A172 (cell line): ENCODE results near the gene PCYT1A. TPM values are rescaled to one million over a fixed set of nuclear protein-coding genes. Genes with fewer than 3 reads are reported as not detected.
A peak's percentile ranks its signal among the peaks of the same experiment; 100 is the strongest.
"Not testable (repeated sequence)": the region's sequence is repeated elsewhere in the genome, so short reads cannot be mapped to it uniquely, and the experiment has no call there.

Source experiments
- DNase-seq: peaks from one replicate; pipeline ENCODE4 v3.0.0-alpha.2; 2015; ENCODE audit warnings: low spot score
- total RNA-seq: library from RNA; depleted of rRNA; stranded (reverse); fragments of >200 nt; shearing (Covaris generic); gene quantifications from 2 replicates; pipeline ENCODE4 v1.2.3, GENCODE V29; 2014; rRNA removed

The PCYT1A gene
- 111 and 153 TPM in 2 replicates for total RNA-seq

DNA sequence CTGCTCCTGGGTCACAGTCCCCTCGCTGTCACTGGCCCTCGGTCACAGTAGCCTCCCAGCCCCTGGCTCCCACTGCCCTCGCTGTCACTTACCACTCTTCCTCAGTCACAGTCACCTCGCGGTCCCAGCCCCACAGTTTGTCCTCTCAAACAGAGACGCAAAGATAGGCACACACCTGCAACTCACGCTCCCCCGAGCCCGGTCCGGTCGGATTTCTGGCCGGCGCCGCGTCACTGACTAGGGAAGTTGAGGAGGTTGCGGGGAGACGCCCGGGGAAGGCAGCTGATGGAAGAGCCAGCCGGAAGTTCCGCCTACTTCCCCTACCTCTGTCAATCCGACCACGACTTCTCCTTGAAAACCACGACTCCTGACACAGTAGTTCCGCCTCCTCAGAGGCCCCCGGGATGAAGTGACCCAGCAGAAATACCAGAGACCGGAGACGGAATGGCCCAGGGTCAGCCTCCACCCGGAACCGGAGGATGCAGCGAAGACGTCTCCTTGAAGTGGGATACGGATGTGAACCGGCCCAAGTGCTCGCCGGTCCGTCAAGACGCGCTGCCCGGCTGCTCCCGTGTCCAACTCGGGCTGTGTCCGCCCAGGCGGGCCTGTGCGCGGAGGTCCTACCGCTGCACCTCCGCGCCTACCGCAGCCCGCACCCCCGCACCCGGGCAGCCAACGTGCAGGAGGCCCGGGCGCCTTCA lies at the start of gene PCYT1A:
PCYT1A (minus strand) TSS at position 287 of the 701 bp plus-strand sequence. CDS start 17,195 bp downstream, outside the sequence.
- DNase-seq, result peak; percentile 98

DNA sequence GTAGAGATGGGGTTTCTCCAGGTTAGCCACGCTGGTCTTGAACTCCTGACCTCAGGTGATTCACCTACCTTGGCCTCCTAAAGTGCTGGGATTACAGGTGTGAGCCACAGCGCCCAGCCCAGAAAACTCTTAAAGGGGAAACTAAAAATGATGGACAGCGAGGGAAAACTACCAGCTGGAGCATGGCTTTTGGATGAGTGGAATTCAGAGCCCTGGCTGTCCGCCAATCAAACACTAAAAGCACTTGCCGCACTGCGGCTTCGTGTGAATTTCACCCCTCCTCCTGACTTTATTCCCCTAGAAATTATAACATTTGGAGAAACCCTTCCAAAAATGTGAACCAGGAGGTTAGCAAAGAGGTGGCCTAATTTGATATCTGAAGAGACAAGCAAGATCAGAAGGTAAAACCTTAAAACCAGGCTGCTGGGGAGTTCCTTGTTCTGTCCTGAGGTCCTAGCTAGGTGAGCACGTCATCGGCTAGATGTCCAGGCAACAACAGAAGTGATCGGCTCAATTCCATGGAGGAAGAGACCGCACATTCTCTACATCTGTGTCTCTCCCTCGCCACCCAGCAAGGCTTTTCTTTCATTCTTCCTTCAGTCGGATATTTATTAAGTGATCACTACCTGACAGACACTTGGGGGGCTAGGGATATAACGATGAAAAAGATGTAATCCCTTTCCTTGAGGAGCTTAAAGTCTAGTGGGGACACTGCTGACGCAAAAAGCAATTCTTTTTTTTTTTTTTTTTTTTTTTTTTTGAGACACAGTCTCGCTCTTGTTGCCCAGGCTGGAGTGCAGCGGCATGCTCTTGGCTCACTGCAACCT lies 49.0 kb upstream of the PCYT1A start:
- peak; percentile 69 for DNase-seq

DNA sequence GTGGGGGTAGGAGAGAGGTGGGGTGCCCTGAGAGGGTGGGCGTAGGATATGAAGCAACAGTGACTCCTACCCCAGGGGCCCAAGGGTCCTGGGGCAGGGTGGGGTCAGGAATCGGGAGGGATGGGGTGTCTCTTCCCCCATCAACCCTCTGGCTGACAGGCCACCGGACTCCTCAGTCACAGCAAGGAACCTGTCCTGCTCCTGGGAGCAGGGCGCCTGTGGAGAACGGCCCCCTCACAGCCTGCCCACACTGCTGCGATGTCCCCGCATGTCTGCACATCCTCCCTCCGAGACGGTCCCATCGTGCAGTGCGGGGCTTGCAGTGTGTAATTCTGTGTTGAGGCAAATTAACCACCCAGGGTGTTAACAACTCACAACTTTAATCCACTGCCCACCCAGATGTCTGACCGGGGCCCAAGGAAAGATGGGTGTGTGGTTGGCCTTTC lies 48.0 kb upstream of the PCYT1A start:
- no peak for DNase-seq

DNA sequence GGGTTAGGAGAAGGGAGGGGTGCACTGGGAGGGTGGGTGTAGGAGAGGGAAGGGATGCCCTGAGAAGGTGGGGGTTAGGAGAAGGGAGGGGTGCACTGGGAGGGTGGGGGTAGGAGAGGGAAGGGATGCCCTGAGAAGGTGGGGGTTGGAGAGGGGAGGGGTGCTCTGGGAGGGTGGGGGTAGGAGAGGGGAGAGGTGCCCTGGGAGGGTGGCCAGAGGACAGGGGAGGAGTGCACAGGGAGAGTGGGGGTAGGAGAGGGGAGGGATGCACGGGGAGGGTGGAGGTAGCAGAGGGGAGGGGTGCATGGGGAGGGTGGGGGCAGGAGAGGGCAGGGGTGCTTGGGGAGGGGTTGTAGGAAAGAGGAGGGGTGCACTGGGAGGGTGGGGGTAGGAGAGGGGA lies 47.5 kb upstream of the PCYT1A start:
- no peak for DNase-seq

DNA sequence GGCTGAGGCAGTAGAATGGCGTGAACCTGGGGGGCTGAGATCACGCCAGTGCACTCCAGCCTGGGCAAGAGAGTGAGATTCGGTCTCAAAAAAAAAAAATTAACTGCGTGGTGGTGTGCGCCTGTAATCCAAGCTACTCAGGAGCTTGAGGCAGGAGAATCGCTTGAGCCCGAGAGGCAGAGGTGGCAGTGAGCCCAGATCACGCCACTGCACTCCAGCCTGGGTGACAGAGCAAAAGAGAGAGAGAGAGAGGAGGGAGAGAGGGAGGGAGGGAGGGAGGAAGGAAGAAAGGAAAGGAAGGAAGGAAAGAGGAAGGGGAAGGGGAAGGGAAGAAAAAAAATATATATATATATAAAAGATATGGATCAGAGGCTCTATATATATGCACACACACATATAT lies 44.6 kb upstream of the PCYT1A start:
- DNase-seq, result no peak

DNA sequence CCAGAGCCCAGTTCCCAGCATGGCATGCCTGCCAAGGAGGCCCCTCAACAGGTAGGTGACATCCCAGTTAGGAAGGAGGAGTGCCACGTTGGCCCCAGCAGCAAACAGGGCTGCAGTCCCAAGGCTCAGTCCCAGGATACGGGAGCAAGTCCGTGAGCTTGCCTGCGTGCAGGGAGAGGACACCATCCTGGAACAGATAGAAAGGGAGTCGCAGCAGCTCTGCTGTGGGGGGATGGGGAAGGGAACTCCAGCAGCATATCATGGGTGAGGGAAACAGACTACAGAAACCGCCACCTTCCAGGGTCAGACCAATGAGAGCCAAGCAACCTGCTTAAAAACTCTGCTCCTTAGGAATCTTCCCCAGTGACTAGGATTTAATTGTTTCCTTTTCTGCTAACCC lies 39.9 kb upstream of the PCYT1A start:
- no peak for DNase-seq

DNA sequence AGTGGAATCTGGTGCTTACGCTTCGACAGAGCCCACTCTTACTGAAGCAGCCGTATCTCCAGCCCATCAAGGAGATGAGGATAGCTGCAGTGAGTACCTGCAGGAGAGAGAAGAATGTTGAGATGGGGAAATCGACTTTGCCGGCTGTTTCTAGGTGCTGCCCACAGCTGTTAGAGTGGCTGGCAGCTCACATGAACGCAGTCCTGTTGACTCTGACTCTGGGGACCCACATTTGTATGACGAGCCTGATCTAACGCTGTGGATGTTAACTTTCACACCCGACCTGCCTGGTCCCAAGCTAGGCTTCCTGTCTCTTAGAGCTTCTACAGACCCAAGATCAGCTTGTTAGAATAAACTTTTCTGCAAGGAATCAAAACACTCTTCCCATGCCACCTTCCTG lies 39.4 kb upstream of the PCYT1A start:
- no peak for DNase-seq

DNA sequence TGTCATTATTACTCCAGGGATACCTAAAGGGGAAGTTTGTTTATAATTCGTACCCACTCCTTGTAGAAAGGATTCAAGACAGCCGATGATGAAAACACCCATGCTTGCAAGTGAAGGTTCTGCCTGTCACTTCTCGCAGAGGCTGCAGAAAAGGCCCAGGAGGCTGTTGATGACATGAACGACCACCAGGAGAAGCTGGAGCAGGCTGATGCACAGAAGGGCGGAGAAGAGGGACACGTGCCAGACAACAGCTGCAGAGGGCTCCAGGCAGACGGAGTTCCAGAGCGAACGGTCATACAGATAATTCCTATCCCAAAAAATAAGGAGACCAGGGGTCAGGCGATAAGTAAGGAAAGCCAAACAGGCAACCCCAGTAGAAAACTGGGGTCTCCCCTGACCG lies 36.2 kb upstream of the PCYT1A start:
- peak; percentile 34 for DNase-seq

DNA sequence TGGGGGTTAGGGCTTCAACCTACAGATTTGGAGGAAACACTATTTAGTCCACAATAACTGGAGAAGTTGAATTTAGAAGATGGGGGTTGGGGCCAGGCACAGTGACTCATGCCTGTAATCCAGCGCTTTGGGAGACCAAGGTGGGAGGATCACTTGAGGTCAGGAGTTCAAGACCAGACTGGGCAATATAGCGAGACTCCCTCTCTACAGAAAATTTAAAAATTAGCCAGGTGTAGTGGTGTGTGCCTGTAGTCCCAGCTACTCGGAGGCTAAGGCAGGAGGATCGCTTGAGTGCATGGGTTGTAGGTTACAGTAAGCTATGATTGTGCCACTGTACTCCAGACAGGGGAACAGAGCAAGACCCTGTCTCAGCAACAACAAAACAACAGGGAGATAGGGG lies 35.5 kb upstream of the PCYT1A start:
- no peak for DNase-seq

DNA sequence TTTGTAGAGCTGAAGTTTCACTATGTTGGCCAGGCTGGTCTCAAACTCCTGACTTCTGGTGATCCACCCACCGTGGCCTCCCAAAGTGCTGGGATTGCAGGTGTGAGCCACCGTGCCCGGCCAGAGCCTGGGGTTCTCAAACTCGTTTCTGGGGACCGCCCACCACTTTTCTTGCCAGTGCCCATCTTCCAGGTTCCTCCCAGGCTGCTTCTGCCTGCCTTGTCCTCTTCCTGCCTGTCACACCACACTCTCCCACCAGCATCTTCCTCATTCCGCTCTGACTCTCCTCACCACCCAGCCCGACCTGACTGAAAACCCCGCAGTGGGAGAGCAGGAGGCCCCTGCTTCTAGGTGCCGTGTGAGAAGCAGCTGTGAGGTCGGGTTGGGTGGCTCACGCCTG lies 33.6 kb upstream of the PCYT1A start:
- no peak for DNase-seq

DNA sequence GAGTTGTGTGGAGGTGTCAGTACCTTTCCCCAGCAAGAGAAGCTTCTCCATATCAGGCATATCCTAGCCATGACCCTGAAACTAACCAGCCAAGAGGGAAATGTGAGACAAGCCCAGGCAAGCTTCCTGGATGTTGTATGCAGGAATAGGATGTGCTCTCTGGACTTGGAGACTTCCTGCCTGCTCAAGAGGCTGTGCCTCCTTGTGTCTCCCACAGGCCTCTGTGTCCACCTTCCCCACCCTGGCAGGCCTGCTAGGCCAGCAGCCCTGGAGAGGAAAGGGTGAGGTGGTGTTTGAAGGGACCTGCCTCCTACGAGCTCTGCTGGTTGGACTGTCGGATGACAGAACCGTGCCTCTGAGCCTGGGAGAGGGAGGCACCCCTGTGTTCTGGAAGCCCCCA lies 32.6 kb upstream of the PCYT1A start:
- DNase-seq, result no peak

DNA sequence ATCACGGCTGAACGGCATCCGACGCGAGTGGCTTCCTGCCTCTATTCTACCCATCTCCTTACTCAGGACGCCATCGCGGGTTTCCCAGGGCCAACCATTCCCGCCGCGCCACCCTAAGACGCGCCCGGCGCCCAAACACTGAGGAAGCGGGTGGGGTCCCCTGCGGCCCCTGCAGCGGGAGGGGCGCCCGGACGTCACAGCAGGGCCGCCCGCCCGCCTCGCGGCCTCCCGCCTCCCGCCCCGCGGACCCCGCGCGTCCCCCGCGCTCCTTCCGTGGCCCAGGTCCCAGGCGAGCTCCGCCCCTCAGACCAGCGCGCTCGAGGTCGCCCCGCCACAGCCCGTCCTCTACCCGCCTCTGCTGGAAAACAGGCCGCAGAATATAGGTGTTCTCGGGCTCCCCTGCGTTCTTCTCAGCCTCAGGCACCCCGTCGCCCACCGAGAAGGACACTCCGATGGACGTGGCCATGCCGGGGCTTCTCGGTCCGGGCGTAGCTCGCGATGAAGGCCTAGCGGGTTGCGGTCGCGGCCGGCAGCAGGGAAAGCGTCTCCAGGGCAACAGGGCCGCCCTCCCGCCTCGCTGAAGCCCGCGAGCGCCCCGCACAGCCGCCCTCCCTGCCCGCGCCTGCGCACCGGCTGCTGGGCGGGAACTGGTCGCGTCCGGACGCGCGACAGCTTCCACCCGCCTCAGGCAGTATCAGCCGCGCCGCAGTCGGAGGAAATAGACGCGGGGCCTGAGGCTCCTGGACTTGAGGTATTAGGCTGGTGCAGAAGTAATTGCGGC lies 30.4 kb upstream of the PCYT1A start, which contains the start of gene DYNLT2B:
DYNLT2B (minus strand) TSS at position 554 of the 781 bp plus-strand sequence; CDS start at position 466, 88 bp downstream.
- peak; percentile 84 for DNase-seq

DNA sequence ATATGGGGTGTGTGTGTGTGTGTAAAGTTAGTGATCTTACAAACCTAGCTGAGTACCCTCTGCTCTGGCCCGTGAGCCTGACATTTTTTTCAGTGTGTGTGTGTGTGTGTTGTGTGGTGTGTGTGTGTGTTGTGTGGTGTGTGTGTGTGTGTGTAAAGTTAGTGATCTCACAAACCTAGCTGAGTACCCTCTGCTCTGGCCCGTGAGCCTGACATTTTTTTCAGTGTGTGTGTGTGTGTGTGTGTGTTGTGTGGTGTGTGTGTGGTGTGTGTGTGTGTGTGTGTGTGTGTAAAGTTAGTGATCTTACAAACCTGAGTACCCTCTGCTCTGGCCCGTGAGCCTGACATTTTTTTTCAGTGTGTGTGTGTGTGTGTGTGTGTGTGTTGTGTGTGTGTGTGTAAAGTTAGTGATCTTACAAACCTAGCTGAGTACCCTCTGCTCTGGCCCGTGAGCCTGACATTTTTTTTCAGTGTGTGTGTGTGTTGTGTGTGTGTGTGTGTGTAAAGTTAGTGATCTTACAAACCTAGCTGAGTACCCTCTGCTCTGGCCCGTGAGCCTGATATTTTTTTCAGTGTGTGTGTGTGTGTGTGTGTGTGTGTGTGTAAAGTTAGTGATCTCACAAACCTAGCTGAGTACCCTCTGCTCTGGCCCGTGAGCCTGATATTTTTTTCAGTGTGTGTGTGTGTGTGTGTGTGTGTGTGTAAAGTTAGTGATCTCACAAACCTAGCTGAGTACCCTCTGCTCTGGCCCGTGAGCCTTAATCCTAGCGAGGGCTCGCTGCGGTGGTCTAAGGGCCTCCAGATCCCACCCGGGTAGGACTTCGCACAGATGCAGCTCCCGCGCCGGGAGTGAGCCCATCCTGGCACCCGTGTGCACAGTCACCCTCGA lies 29.5 kb upstream of the PCYT1A start:
- not testable (repeated sequence) for DNase-seq

DNA sequence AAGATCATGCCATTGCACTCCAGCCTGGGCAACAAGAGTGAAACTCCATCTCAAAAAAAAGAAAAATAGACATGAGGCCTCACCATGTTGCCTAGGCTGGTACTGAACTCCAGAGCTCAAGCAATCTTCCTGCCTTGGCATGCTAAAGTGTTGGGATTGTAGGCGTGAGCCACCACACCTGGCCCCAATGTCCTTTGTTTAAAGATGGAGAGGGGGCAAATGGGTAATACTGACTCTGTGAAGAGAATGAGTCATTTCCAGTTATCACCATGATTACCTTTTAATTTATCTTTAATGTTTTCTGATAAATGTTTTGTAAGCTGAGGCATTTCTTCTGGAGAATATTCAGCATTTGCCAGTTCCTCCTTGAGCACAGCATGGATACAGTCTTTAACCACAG lies 28.3 kb upstream of the PCYT1A start:
- DNase-seq, result no peak

DNA sequence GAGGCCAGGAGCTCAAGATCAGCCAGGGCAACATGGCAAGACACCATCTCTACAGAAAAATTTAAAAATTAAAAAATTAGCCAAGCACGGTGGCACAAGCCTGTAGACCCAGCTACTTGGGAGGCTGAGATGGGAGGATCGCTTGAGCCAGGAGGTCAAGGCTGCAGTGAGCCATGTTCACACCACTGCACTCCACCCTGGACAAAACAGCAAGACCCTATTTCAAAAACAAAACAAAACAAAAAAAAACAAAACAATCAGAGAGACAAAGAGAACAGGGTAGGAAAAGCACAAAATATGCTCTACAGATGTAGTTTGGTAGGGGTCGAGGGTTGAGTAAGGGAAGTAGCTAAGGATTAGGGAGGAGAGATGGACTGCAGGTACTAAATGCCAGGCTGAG lies 27.1 kb upstream of the PCYT1A start:
- no peak for DNase-seq

DNA sequence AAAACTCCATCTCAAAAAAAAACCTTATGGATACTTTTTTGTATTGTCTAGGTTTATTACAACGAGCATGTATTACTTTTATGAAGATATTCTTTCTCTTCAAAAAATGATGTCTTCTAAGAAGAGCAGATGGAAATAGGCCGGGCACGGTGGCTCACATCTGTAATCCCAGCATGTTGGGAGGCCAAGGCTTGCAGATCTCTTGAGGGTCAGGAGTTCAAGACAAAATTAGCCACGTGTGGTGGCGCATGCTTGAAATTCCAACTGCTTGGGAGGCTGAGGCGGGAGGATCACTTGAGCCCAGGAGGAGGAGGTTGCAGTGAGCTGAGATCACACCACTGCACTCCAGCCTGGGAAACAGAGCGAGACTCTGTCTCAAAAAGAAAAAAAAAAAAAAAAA lies 26.6 kb upstream of the PCYT1A start:
- DNase-seq, result not testable (repeated sequence)

DNA sequence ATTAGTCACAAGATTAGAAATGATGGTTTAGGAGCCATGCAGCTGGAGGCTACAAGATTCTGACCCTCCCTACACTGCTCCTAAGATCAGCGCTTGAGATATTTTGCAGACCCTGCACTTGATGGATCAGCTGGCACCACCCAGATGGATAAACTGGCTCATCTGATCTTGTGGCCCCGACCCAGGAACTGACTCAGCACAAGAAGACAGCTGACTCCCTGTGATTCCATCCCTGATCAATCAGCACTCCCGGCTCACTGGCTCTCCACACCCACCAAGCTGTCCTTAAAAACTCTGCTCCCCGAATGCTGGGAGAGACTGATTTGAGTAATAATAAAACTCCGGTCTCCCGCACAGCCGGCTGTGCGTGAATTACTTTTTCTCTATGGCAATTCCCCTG lies 15.4 kb upstream of the PCYT1A start:
- DNase-seq, result not testable (repeated sequence)

DNA sequence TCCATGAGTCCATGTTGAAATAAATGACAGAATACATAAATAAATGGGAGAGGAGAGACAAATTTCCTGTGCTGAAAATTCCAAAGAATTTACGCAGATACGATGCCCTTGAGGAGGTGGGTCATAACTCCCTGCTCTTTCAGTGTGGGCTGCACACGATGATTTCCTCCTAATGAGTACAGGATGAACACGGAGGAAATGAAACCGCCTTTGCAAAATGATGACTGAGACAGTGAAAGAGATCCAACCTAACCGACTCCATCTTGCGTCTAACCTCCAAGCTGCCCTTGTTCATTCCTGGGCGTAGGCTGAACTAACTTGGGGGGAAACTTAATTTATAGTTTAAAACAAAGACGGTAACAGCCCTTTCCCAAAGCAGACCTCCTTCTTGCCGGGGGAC lies 15.0 kb upstream of the PCYT1A start:
- not testable (repeated sequence) for DNase-seq

DNA sequence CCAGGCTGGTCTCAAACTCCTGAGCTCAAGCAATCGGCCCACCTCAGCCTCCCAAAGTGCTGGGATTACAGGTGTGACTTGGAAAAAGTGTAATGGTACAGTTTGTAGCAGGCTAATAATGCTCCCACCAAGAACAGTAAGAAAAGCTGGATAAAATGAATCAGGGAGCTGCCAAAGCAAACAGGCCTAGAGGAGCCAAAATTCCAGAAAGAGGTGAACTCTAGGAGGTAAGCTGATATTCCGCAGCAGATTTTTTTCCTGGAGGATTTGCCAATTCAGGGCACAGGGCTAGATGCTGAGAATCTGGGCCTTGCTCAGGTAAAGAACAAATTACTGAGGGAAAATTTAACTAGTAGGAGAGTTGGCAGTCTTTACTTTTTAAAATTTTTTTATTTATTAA lies 11.0 kb upstream of the PCYT1A start:
- DNase-seq, result no peak

DNA sequence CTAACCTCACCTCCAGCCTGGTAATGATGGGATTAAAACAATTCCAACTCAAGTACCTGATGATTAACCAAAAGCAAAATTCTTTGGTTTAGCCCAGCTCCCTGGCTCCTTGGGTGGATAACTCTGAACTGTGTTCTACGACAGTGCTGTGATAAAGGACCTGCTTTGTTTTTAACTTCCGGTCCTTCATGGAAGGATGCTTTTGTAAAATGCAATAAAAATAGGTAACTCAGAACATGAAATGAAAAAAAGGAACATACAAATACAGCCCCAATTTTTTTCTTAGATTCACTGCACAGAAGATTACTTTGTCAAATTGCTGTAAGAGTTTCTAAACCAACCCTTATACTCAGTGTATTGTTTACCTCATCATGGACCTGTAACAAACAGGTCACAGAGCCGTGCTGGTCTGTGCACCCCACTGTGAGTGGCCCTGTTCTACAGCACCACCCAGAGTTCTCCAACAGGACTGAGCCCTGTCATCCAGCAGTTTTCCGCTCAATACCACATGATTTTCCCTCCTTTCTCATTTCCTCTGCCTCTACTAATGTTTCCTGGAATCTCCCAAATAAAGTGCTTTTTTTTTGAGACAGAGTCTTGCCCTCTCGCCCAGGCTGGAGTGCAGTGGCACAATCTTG lies 4.9 kb upstream of the PCYT1A start:
- DNase-seq, result no peak

DNA sequence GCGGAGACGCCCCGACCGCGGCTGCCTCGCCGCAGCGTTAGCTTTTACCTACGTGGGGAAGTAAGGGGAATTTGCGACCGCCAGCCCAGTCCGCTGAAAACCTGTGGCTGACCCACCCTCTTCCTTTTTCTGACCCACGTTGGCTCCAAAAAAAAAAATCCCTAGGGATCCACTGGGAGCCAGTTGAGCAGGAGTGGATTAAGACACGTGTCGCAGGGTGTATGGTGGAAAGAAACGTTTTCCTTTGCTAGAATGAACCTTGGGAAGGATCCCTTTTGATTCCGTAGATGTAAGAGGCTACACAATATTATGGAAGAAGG lies 575 bp upstream of the PCYT1A start:
- peak; percentile 40 for DNase-seq
